Cardiac muscle cell (in vitro differentiated cells and primary cell): ENCODE results near the gene SCNN1B. TPM values are rescaled to one million over a fixed set of nuclear protein-coding genes. Genes with fewer than 3 reads are reported as not detected.

Experiments used
- DNase-seq, 2 donors: peaks; one replicate each; pipeline versions ENCODE4 v3.0.0 to v3.0.0-alpha.2; 2010 to 2017; ENCODE audit warnings: low read depth in 1 of 2, low spot score in 1 of 2
- H3K27ac ChIP-seq: fragments of 200-600 bp; sonication (generic); 2 replicates; pipeline ENCODE4 v1.5.1; 2016
- H3K27me3 ChIP-seq: fragments of 200-600 bp; sonication (generic); 2 replicates; pipeline ENCODE4 v1.6.0; 2016; ENCODE audit warnings: control low read depth
- H3K36me3 ChIP-seq: fragments of 200-600 bp; sonication (generic); 2 replicates; pipeline ENCODE4 v1.5.1; 2016; ENCODE audit warnings: control low read depth
- H3K4me1 ChIP-seq: fragments of 200-600 bp; sonication (generic); 2 replicates; pipeline ENCODE4 v1.8.1; 2017; ENCODE audit warnings: low read depth, mild to moderate bottlenecking, mixed run types
- H3K4me3 ChIP-seq: fragments of 200-600 bp; sonication (generic); 2 replicates; pipeline ENCODE4 v1.5.1; 2016; ENCODE audit warnings: mild to moderate bottlenecking
- H3K9me3 ChIP-seq: fragments of 200-600 bp; sonication (generic); 2 replicates; pipeline ENCODE4 v1.5.1; 2017; ENCODE audit warnings: low read depth, mild to moderate bottlenecking, control low read depth
- polyA plus RNA-seq: library from polyadenylated mRNA; unstranded; fragments of >200 nt; fragmentation: Nextera tagmentation; extraction: Ambion mirVana; gene quantifications from 2 replicates; pipeline ENCODE4 v1.2.1, GENCODE V29; 2016
- total RNA-seq: library from RNA; depleted of rRNA; stranded (reverse); fragments of >200 nt; gene quantifications from 2 replicates; pipeline ENCODE4 v1.2.3, GENCODE V29; 2016
- TF ChIP-seq, protein P1 (sequence below): IDR thresholded peaks from 2 replicates; pipeline ENCODE4 v1.5.1; 2012; ENCODE audit warnings: low read depth, mild to moderate bottlenecking, low read length

Gene SCNN1B
- total and polyA plus RNA-seq, 2 experiments from 2014 or later = not detected

DNA sequence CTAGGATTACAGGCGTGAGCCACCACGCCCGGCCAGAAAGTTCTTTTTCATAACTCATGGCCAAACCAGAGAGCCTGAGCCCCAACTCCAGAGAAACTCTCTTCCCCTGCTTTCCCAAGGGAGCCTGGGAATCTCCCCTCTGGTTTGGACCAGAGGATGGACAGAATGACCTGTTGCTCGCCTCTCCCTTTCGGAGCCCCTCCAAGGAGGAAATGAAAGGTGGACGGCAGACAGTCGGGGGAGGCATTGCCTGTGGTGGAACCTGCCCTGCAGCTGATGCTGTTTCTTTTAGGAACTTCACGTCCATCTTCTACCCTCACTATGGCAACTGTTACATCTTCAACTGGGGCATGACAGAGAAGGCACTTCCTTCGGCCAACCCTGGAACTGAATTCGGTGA lies 65.5 kb downstream of the SCNN1B start:
- no peak for DNase-seq
- Histone ChIP-seq H3K27me3 (no peaks in the 10 kb centered on the region), H3K9me3 (no peaks in the 10 kb centered on the region), H3K27ac (no peak overlapping the region), H3K4me1 (no peaks in the 10 kb centered on the region), H3K36me3 (no peaks in the 10 kb centered on the region), H3K4me3 (no peak overlapping the region)
- TF ChIP-seq, protein P1, sequence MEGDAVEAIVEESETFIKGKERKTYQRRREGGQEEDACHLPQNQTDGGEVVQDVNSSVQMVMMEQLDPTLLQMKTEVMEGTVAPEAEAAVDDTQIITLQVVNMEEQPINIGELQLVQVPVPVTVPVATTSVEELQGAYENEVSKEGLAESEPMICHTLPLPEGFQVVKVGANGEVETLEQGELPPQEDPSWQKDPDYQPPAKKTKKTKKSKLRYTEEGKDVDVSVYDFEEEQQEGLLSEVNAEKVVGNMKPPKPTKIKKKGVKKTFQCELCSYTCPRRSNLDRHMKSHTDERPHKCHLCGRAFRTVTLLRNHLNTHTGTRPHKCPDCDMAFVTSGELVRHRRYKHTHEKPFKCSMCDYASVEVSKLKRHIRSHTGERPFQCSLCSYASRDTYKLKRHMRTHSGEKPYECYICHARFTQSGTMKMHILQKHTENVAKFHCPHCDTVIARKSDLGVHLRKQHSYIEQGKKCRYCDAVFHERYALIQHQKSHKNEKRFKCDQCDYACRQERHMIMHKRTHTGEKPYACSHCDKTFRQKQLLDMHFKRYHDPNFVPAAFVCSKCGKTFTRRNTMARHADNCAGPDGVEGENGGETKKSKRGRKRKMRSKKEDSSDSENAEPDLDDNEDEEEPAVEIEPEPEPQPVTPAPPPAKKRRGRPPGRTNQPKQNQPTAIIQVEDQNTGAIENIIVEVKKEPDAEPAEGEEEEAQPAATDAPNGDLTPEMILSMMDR = no peak

DNA sequence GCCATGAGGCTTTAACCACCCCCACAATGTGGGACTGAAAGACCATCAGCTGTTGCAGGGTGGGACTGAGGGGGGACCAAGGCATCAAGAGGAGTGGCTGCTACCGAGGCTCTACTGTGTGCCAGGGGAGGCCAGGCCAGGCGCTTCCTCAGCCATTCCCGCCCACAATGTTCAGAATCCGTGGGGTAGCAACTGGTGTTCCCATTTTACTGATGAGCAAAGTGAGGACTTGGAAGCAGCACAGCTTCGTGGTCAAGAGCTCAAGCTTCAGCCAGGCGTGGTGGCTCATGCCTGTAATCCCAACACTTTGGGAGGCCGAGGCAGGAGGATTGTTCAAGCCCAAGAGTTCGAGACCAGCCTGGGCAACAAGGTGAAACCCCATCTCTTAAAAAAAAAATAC lies 65.9 kb downstream of the SCNN1B start:
- no peaks in the 10 kb centered on the region for H3K9me3 ChIP-seq
- TF ChIP-seq, protein P1 = no peak

DNA sequence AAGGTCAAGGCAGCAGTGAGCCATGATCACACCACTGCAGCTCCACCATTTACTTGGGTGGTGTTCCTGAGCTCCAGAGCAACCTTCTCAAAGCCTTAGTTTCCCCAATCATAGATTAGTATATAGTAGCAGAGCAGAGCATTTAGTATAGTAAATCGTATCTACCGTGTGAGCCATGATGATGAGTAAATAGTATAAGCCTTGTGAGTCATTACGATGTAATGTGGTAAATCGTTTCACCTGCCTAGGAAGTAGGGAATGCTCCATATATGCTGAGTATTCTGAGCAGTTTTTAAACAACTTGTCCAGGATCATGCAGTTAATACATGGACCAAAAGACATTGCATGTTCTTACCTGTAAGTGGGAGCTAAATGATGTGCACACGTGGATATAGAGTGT lies 66.4 kb downstream of the SCNN1B start:
- no peak for DNase-seq
- H3K36me3 ChIP-seq = no peaks in the 10 kb centered on the region

More for the DNA sequence above, 65.9 kb downstream of the SCNN1B start:
- Histone ChIP-seq H3K36me3 (no peaks in the 10 kb centered on the region), H3K4me1 (no peaks in the 10 kb centered on the region), H3K4me3 (no peak overlapping the region), H3K27me3 (no peaks in the 10 kb centered on the region), H3K27ac (no peak overlapping the region)
- DNase-seq = no peak

DNA sequence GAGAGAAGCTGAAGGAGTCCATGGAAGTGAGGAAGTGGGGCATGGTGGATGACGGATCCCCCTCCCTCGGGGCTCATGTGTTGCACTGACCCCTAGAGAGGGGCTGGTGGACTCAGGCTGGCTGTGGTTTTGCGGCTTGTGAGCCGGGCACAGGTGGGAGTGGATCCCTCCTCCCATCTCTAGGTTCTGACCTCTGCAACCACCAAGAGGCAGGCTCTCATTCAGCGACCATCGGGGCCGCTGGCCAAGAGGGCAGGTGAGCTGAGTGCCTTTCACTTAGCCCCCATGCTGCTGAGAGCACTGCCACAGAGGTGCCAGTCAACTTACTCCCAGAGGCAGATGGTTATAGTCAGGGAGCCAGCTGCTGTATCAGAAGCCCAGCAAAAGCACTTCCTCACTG lies 67.3 kb downstream of the SCNN1B start:
- no peaks in the 10 kb centered on the region for H3K4me1 ChIP-seq
- H3K9me3 ChIP-seq = no peaks in the 10 kb centered on the region
- no peak overlapping the region for H3K27ac ChIP-seq
- TF ChIP-seq, protein P1 = no peak
- H3K27me3 ChIP-seq = no peaks in the 10 kb centered on the region
- no peaks in the 10 kb centered on the region for H3K36me3 ChIP-seq
- no peak overlapping the region for H3K4me3 ChIP-seq
- DNase-seq = no peak

More for the DNA sequence above, 66.4 kb downstream of the SCNN1B start:
- H3K9me3 ChIP-seq = no peaks in the 10 kb centered on the region
- H3K4me3 ChIP-seq = no peak overlapping the region
- no peaks in the 10 kb centered on the region for H3K4me1 ChIP-seq
- no peak overlapping the region for H3K27ac ChIP-seq
- TF ChIP-seq, protein P1 = no peak
- H3K27me3 ChIP-seq = no peaks in the 10 kb centered on the region

DNA sequence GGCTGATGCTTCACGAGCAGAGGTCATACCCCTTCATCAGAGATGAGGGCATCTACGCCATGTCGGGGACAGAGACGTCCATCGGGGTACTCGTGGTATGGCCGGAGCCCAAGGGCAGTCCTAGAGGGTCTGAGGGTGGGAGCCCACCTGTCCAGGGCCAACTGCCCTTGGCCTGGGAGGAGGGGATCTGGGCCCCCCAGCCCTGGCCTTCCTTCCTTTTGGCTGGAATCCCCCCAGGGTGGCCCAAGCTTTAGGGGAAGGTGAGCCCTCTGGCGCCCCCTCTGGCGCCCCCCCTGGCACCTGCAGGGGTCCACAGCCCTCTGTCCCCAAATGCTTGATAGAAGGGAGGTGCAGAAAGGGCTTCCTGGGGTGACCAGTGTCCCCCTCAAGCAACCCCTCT lies 69.3 kb downstream of the SCNN1B start:
- Histone ChIP-seq H3K9me3 (no peaks in the 10 kb centered on the region), H3K4me1 (no peaks in the 10 kb centered on the region), H3K36me3 (no peaks in the 10 kb centered on the region), H3K27ac (no peak overlapping the region), H3K4me3 (no peak overlapping the region), H3K27me3 (no peaks in the 10 kb centered on the region)
- TF ChIP-seq, protein P1 = no peak
- DNase-seq = no peak
